Ovary (tissue), 3 donors: ENCODE results near the gene PTPRU.

Experiments
- CTCF ChIP-seq, 3 donors: fragments of 450-650 bp in 2 of 3; fragments of 200-600 bp in 1 of 3; IDR thresholded peaks; one replicate each; pipeline versions ENCODE4 v1.5.1 to v1.8.0; 2016 to 2022; ENCODE audit warnings: antibody characterized with exemption in 3 of 3, mild to moderate bottlenecking in 1 of 3
- EP300 ChIP-seq: sonication (generic); formaldehyde crosslinking; IDR thresholded peaks from one replicate; pipeline ENCODE4 v1.6.1; 2017; ENCODE audit warnings: antibody characterized with exemption
- POLR2A ChIP-seq: fragments of 450-650 bp; IDR thresholded peaks from one replicate; pipeline ENCODE4 v1.6.1; 2017; ENCODE audit warnings: antibody characterized with exemption, mild to moderate bottlenecking, moderate library complexity
- donor health status: DM: no; HTN: no; CAD: no.

DNA sequence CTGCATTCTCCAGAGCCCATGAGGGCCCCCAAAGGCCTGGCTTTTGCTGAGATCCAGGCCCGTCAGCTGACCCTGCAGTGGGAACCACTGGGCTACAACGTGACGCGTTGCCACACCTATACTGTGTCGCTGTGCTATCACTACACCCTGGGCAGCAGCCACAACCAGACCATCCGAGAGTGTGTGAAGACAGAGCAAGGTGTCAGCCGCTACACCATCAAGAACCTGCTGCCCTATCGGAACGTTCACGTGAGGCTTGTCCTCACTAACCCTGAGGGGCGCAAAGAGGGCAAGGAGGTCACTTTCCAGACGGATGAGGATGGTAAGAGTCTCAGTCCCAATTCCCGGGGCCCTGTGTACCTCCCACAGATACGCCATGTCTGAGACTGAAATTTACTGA is 39.1 kb downstream of the PTPRU start:
- TF ChIP-seq CTCF (IDR thresholded peaks at IDR 0.05) (no peak), POLR2A (no peak), EP300 (no peak)
